SK-N-MC (cell line): Measurements from ENCODE around the gene BCOR.

Experiments used
- EZH2 ChIP-seq: fragments of 200-600 bp; sonication (generic); IDR thresholded peaks from one replicate; pipeline ENCODE4 v1.6.1; 2017; ENCODE audit warnings: antibody characterized with exemption
- FOXP2 ChIP-seq: optimal IDR thresholded peaks from 2 replicates; pipeline ENCODE3; 2011; ENCODE audit warnings: mild to moderate bottlenecking, moderate library complexity; ENCODE audit not compliant: insufficient read depth; ENCODE audit errors: extremely low read length, control extremely low read depth
- POLR2AphosphoS5 ChIP-seq: IDR thresholded peaks from 2 replicates; pipeline ENCODE4 v1.6.1; 2012; ENCODE audit warnings: mild to moderate bottlenecking, low read depth, low read length, borderline replicate concordance

- TF ChIP-seq POLR2AphosphoS5 (no peak), EZH2 (no peak), FOXP2 (no peak)
Measured at GRCh38 chrX:40035726-40036125, 62.0 kb downstream of the BCOR start.
